Parathyroid adenoma (tissue), 2 donors: ENCODE data around the gene MAGI1.

ENCODE experiments used
- H2AFZ ChIP-seq: fragments of 300-600 bp; sonication (generic); one replicate; pipeline ENCODE4 v1.7.0; 2017; ENCODE audit warnings: antibody characterized with exemption, mild to moderate bottlenecking
- H3K27ac ChIP-seq: fragments of 300-600 bp; sonication (generic); one replicate; pipeline ENCODE4 v1.7.0; 2017
- H3K27me3 ChIP-seq: fragments of 300-600 bp; sonication (generic); one replicate; pipeline ENCODE4 v1.7.0; 2017; ENCODE audit warnings: low read length; ENCODE audit not compliant: control insufficient read depth, insufficient read depth
- H3K36me3 ChIP-seq: fragments of 300-600 bp; sonication (generic); one replicate; pipeline ENCODE4 v1.7.0; 2017; ENCODE audit warnings: low read length; ENCODE audit not compliant: control insufficient read depth, insufficient read depth
- H3K4me1 ChIP-seq: fragments of 300-600 bp; sonication (generic); one replicate; pipeline ENCODE4 v1.7.0; 2017; ENCODE audit warnings: control low read depth
- H3K4me2 ChIP-seq: fragments of 300-600 bp; sonication (generic); one replicate; pipeline ENCODE4 v1.7.0; 2017; ENCODE audit warnings: low read length
- H3K4me3 ChIP-seq: fragments of 300-600 bp; sonication (generic); one replicate; pipeline ENCODE4 v1.7.0; 2017; ENCODE audit warnings: low read depth, low read length
- H3K79me2 ChIP-seq: fragments of 300-600 bp; sonication (generic); one replicate; pipeline ENCODE4 v1.7.0; 2017; ENCODE audit warnings: control low read depth
- H3K9ac ChIP-seq: fragments of 300-600 bp; sonication (generic); one replicate; pipeline ENCODE4 v1.7.0; 2017; ENCODE audit warnings: mild to moderate bottlenecking
- H3K9me3 ChIP-seq: fragments of 300-600 bp; sonication (generic); one replicate; pipeline ENCODE4 v1.7.0; 2017; ENCODE audit warnings: low read length; ENCODE audit not compliant: control insufficient read depth
- TF ChIP-seq, protein P1 (sequence below): fragments of 300-600 bp; sonication (generic); IDR thresholded peaks from one replicate; pipeline ENCODE4 v1.7.0; 2017; ENCODE audit warnings: antibody characterized with exemption, mild to moderate bottlenecking
- donor health status: primary hyperparathyroidism.

The MAGI1 gene

GRCh38 chr3:65678516-65678915, 360.2 kb downstream of the MAGI1 start:
- H3K9me3 ChIP-seq: no peaks in the 10 kb centered on the region
- TF ChIP-seq, protein P1, sequence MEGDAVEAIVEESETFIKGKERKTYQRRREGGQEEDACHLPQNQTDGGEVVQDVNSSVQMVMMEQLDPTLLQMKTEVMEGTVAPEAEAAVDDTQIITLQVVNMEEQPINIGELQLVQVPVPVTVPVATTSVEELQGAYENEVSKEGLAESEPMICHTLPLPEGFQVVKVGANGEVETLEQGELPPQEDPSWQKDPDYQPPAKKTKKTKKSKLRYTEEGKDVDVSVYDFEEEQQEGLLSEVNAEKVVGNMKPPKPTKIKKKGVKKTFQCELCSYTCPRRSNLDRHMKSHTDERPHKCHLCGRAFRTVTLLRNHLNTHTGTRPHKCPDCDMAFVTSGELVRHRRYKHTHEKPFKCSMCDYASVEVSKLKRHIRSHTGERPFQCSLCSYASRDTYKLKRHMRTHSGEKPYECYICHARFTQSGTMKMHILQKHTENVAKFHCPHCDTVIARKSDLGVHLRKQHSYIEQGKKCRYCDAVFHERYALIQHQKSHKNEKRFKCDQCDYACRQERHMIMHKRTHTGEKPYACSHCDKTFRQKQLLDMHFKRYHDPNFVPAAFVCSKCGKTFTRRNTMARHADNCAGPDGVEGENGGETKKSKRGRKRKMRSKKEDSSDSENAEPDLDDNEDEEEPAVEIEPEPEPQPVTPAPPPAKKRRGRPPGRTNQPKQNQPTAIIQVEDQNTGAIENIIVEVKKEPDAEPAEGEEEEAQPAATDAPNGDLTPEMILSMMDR: no peak
- H3K27me3 ChIP-seq: no peaks in the 10 kb centered on the region
- H3K4me2 ChIP-seq: no peak overlapping the region
- H3K36me3 ChIP-seq: no peaks in the 10 kb centered on the region
- H3K4me3 ChIP-seq: no peak overlapping the region
- H3K79me2 ChIP-seq: peaks cover 4% of the 10 kb centered on the region
- H3K9ac ChIP-seq: no peak overlapping the region
- H3K4me1 ChIP-seq: no peaks in the 10 kb centered on the region
- no peak overlapping the region for H3K27ac ChIP-seq
- H2AFZ ChIP-seq: no peak overlapping the region

DNA sequence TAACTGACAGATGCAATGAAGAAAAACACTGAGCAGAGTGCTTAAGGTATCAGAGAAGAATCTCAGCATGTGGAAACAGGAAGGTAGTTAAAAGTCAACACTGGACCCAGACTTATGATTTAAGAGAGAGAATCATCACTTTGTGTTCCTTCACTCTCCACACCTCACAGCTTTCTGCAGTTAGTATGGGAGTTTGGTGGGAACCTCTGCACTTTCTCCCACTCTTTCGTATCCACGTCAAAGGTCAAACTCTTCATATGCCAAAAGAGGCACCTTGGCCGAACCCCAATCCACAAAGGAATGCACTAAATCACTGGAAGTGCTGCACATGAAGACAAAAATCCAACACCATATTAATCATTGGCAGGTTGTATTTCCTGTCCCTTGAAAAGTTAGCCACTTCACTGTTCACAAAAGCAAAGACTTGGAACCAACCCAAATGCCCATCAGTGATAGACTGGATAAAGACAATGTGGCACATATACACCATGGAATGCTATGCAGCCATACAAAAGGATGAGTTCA, 361.2 kb downstream of the MAGI1 start:
- H3K79me2 ChIP-seq: peaks cover 4% of the 10 kb centered on the region
- no peaks in the 10 kb centered on the region for H3K36me3 ChIP-seq
- no peak overlapping the region for H3K27ac ChIP-seq
- no peaks in the 10 kb centered on the region for H3K4me1 ChIP-seq
- H2AFZ ChIP-seq: no peak overlapping the region
- no peak overlapping the region for H3K9ac ChIP-seq
- no peaks in the 10 kb centered on the region for H3K27me3 ChIP-seq
- H3K4me3 ChIP-seq: no peak overlapping the region
- TF ChIP-seq, protein P1: no peak
- H3K4me2 ChIP-seq: no peak overlapping the region
- no peaks in the 10 kb centered on the region for H3K9me3 ChIP-seq

GRCh38 chr3:65676580-65676979, 362.1 kb downstream of the MAGI1 start:
- peaks cover 4% of the 10 kb centered on the region for H3K79me2 ChIP-seq
- H3K4me2 ChIP-seq: no peak overlapping the region
- H3K27me3 ChIP-seq: no peaks in the 10 kb centered on the region
- no peak overlapping the region for H3K27ac ChIP-seq
- no peaks in the 10 kb centered on the region for H3K4me1 ChIP-seq
- no peak overlapping the region for H3K4me3 ChIP-seq
- TF ChIP-seq, protein P1: no peak
- H2AFZ ChIP-seq: no peak overlapping the region
- H3K9me3 ChIP-seq: no peaks in the 10 kb centered on the region
- no peak overlapping the region for H3K9ac ChIP-seq
- H3K36me3 ChIP-seq: no peaks in the 10 kb centered on the region

- TF ChIP-seq, protein P1: no peak
- H2AFZ ChIP-seq: no peak overlapping the region
- no peaks in the 10 kb centered on the region for H3K36me3 ChIP-seq
- no peaks in the 10 kb centered on the region for H3K4me1 ChIP-seq
- H3K27ac ChIP-seq: no peak overlapping the region
- H3K79me2 ChIP-seq: no peaks in the 10 kb centered on the region
- H3K9me3 ChIP-seq: no peaks in the 10 kb centered on the region
- H3K27me3 ChIP-seq: no peaks in the 10 kb centered on the region
- H3K4me3 ChIP-seq: no peak overlapping the region
- H3K4me2 ChIP-seq: no peak overlapping the region
- no peak overlapping the region for H3K9ac ChIP-seq
Measured at GRCh38 chr3:65675011-65675410, 363.7 kb downstream of the MAGI1 start.

GRCh38 chr3:65674226-65674625, 364.5 kb downstream of the MAGI1 start:
- Histone ChIP-seq H2AFZ (no peak overlapping the region), H3K36me3 (no peaks in the 10 kb centered on the region), H3K27ac (no peak overlapping the region), H3K4me1 (no peaks in the 10 kb centered on the region), H3K27me3 (no peaks in the 10 kb centered on the region), H3K4me3 (no peak overlapping the region), H3K9ac (no peak overlapping the region), H3K4me2 (no peak overlapping the region), H3K79me2 (no peaks in the 10 kb centered on the region), H3K9me3 (no peaks in the 10 kb centered on the region)
- TF ChIP-seq, protein P1: no peak
